VCaP (cell line): Measurements from ENCODE around the gene SNTG2.

Source experiments
- H3K27ac ChIP-seq: fragments of 450-650 bp; 2 replicates; pipeline ENCODE4 v1.5.1; 2017
- TF ChIP-seq, protein P1 (sequence below): fragments of 450-650 bp; conservative IDR thresholded peaks from 2 replicates; pipeline ENCODE4 v1.5.1; 2017; ENCODE audit warnings: mild to moderate bottlenecking, moderate library complexity

Gene SNTG2

GRCh38 chr2:945104-945503, 5.5 kb upstream of the SNTG2 start:
- no peak overlapping the region for H3K27ac ChIP-seq
- TF ChIP-seq, protein P1, sequence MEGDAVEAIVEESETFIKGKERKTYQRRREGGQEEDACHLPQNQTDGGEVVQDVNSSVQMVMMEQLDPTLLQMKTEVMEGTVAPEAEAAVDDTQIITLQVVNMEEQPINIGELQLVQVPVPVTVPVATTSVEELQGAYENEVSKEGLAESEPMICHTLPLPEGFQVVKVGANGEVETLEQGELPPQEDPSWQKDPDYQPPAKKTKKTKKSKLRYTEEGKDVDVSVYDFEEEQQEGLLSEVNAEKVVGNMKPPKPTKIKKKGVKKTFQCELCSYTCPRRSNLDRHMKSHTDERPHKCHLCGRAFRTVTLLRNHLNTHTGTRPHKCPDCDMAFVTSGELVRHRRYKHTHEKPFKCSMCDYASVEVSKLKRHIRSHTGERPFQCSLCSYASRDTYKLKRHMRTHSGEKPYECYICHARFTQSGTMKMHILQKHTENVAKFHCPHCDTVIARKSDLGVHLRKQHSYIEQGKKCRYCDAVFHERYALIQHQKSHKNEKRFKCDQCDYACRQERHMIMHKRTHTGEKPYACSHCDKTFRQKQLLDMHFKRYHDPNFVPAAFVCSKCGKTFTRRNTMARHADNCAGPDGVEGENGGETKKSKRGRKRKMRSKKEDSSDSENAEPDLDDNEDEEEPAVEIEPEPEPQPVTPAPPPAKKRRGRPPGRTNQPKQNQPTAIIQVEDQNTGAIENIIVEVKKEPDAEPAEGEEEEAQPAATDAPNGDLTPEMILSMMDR: no peak

GRCh38 chr2:946073-946948, 4.3 kb upstream of the SNTG2 start:
- TF ChIP-seq, protein P1: no peak

DNA sequence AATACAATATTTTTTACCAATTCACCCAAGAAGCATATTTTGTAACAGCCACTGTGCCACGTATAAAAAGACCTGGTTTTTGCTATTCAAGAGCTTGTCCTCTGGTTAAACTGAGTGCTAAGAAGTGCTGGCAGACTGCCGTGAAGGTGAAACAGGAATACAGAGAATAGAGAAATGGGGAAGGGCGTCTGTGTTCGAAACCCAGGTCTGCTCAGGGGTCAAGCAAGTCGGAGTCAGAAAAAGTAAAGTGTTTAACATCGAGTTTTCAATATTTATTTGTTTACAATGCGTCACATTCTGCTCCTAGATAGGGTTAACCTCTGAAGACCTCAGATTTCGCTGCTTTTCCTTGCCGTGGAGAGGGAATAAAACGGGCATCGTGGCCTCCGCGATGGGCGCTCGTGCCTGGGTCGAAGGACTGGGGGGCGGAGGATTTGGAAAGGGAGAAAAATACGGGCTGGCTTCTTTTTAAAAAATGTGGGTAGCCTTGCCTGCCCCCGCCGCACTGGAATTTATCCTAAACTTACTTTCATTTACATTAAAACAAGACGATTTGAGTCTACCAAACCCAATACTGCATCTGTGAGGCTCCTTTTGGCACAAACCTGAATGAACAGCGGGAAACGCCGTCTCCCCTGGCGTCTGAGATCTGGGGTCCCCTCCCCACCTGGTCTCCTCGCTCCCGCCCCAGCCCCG, 1.1 kb upstream of the SNTG2 start:
- TF ChIP-seq, protein P1: no peak
- peak overlapping the region; percentile 47; the same call in 1 of the 2 replicates for H3K27ac ChIP-seq

More at GRCh38 chr2:946073-946948, 4.3 kb upstream of the SNTG2 start:
- no peak overlapping the region for H3K27ac ChIP-seq

DNA sequence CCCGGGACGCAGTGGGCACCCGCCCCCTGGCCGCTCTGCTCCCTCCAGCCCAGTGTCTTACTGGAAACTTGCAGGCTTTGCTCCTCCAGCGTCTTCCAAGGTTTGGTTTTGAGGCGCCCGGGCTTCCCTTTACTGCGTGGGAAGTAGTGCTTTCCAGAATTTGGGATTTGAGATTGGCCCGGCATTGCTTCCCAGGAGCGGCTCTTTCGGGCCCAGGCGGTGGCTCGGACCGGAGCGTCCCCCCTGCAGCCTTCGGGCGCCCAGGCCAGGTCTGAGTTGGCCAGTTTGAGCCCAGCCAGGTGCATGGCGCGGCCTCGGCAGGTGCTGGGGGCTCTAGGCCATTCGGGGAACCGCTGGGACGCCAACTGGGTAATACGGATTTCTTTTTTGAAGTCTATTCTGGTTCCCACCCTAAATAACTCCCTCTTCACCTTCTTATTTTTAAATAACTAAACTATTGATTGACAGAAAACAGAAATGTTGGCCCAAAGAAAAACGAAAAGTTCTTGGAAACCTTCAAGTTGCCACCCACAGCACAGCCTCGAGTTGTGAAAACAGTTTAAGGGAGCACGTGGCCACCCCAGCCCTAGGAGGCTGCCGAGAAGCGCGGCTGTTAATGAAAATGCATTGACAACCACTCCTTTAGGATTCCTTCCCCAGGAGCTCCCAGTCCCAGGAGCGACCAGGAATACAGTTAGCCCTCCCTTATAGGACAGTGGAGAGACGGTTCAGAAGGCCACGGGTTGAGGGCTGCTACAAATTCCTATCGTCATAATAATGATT, 766 bp downstream of the SNTG2 start:
- H3K27ac ChIP-seq: no peak overlapping the region; the same call in 1 of the 2 replicates
- TF ChIP-seq, protein P1: no peak

DNA sequence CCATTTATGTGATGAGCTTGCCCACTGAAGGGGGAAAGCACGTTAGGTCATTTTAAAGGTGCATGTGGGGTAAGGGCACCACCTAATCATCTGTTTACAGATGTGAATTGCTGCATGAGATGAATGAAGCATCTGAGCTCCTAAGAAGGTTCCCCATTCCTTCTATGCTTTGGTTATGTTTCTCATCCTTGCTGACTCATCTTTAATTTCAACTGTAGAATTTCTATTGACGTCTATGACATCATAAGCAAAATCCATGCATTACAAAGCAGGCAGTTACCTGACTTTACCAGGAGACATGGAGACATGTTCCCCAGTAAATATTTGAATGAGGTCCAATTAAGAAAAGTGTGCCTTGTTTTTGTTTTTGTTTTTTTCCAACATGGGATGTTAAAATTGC, 2.8 kb downstream of the SNTG2 start:
- TF ChIP-seq, protein P1: no peak
- no peak overlapping the region for H3K27ac ChIP-seq

DNA sequence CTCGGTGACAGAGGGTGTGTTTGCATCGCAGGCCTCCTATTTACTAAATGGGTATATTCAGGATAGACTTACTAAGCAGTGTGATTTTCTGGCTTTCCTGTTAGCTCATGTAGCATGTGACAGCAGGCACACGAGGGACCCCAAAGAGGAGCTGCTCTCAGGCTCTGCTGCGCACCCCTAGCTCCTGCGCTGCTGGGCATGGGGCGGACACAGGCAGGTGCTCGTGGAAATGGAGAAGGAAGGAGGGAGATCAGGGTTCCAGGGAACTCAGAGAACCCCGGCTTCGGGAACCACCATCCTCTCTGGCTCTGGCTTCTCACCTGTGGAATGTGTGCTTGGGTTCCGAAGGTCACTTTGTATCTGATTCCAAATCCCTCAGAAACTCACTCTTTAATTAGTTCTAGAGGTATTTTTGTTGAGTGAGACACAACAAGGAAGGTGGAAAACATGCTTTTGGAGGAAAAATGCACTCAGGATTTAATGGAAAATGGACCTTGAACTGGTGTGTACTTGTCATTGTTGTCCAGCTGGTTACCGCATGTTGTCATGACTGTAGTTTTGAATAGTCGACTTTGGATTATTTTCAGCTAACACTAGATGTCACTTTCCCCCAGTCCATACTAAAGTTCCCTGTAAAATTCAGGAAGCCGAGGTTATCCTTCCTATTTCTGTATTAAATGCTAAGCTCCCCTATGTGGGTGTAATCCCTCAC, 3.5 kb downstream of the SNTG2 start:
- H3K27ac ChIP-seq: no peak overlapping the region
- TF ChIP-seq, protein P1: peak; percentile 75
